ENCODE results near the gene GLIPR2. TPM values are rescaled to one million over a fixed set of nuclear protein-coding genes. Genes with fewer than 3 reads are reported as not detected.
"Not testable (repeated sequence)": the region's sequence is repeated elsewhere in the genome, so short reads cannot be mapped to it uniquely, and the experiment has no call there.

Gene GLIPR2
- polyA plus RNA-seq, 1 donor from 2014 or later = 8.0 TPM

DNA sequence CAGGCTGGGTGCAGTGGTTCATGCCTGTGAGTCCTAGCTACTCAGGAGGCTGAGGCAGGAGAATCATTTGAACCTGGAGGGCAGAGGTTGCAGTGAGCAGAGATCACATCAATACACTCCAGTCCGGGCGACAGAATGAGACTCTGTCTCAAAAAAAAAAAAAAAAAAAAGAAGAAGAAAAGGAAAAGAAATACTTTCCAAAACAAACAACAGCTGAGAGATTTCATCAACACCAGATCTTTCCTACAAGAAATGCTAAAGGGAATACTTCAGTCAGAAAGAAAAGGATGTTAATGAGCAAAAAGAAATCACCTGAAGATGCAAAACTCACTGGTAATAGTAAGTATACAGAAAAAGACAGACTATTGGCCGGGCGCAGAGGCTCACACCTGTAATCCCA is 41.0 kb downstream of the GLIPR2 start:
- TF ChIP-seq SMC3 (conservative IDR thresholded peaks at IDR 0.05; ENCODE audit: poor library complexity) = no peak
- TF ChIP-seq, protein P1, sequence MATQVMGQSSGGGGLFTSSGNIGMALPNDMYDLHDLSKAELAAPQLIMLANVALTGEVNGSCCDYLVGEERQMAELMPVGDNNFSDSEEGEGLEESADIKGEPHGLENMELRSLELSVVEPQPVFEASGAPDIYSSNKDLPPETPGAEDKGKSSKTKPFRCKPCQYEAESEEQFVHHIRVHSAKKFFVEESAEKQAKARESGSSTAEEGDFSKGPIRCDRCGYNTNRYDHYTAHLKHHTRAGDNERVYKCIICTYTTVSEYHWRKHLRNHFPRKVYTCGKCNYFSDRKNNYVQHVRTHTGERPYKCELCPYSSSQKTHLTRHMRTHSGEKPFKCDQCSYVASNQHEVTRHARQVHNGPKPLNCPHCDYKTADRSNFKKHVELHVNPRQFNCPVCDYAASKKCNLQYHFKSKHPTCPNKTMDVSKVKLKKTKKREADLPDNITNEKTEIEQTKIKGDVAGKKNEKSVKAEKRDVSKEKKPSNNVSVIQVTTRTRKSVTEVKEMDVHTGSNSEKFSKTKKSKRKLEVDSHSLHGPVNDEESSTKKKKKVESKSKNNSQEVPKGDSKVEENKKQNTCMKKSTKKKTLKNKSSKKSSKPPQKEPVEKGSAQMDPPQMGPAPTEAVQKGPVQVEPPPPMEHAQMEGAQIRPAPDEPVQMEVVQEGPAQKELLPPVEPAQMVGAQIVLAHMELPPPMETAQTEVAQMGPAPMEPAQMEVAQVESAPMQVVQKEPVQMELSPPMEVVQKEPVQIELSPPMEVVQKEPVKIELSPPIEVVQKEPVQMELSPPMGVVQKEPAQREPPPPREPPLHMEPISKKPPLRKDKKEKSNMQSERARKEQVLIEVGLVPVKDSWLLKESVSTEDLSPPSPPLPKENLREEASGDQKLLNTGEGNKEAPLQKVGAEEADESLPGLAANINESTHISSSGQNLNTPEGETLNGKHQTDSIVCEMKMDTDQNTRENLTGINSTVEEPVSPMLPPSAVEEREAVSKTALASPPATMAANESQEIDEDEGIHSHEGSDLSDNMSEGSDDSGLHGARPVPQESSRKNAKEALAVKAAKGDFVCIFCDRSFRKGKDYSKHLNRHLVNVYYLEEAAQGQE (IDR thresholded peaks at IDR 0.05; ENCODE audit: borderline replicate concordance) = no peak
- no peak for TF ChIP-seq TAF1 (IDR thresholded peaks at IDR 0.05; ENCODE audit: low read depth)
- TF ChIP-seq POLR2AphosphoS5 (IDR thresholded peaks at IDR 0.05) = no peak
- TF ChIP-seq MXI1 (conservative IDR thresholded peaks at IDR 0.05; ENCODE audit: poor library complexity, severe bottlenecking) = no peak
- no peak for TF ChIP-seq EP300 (conservative IDR thresholded peaks at IDR 0.05; ENCODE audit: poor library complexity, severe bottlenecking)
- no peak for TF ChIP-seq EZH2 (IDR thresholded peaks at IDR 0.05; ENCODE audit: borderline replicate concordance, insufficient read depth, low read length, poor library complexity, severe bottlenecking)
- TF ChIP-seq RAD21 (conservative IDR thresholded peaks at IDR 0.05) = no peak
- TF ChIP-seq, protein P2, sequence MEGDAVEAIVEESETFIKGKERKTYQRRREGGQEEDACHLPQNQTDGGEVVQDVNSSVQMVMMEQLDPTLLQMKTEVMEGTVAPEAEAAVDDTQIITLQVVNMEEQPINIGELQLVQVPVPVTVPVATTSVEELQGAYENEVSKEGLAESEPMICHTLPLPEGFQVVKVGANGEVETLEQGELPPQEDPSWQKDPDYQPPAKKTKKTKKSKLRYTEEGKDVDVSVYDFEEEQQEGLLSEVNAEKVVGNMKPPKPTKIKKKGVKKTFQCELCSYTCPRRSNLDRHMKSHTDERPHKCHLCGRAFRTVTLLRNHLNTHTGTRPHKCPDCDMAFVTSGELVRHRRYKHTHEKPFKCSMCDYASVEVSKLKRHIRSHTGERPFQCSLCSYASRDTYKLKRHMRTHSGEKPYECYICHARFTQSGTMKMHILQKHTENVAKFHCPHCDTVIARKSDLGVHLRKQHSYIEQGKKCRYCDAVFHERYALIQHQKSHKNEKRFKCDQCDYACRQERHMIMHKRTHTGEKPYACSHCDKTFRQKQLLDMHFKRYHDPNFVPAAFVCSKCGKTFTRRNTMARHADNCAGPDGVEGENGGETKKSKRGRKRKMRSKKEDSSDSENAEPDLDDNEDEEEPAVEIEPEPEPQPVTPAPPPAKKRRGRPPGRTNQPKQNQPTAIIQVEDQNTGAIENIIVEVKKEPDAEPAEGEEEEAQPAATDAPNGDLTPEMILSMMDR (IDR thresholded peaks at IDR 0.05; ENCODE audit: poor library complexity, severe bottlenecking) = no peak
- Histone ChIP-seq H3K4me2 (ENCODE audit: low read length) (no peak overlapping the region), H3K9me3 (ENCODE audit: low read length) (no peaks in the 10 kb centered on the region), H3K79me2 (replicated peaks; ENCODE audit: insufficient read depth, low read length) (no peaks in the 10 kb centered on the region), H3K27me3 (ENCODE audit: insufficient read depth, low read depth, low read length) (no peaks in the 10 kb centered on the region), H4K20me1 (ENCODE audit: insufficient read depth) (no peaks in the 10 kb centered on the region), H3K4me3 (ENCODE audit: low read length) (no peak overlapping the region), H3K9me2 (ENCODE audit: insufficient read depth, low read length) (no peaks in the 10 kb centered on the region), H3K27ac (ENCODE audit: low read length) (no peak overlapping the region), H3K36me3 (ENCODE audit: insufficient read depth, low read length) (no peaks in the 10 kb centered on the region), H3F3A (ENCODE audit: insufficient read depth, low read length, poor library complexity, severe bottlenecking) (no peaks in the 10 kb centered on the region), H2AFZ (ENCODE audit: low read depth, low read length) (no peak overlapping the region), H3K9ac (ENCODE audit: low read length) (no peak overlapping the region)

GRCh38 chr9:36180243-36180642 is 43.7 kb downstream of the GLIPR2 start:
- H3K27me3 ChIP-seq (ENCODE audit: insufficient read depth, low read depth, low read length); H3F3A ChIP-seq (ENCODE audit: insufficient read depth, low read length, poor library complexity, severe bottlenecking); H3K4me3 ChIP-seq (ENCODE audit: low read length); H3K9me3 ChIP-seq (ENCODE audit: low read length); H3K9ac ChIP-seq (ENCODE audit: low read length); H3K4me2 ChIP-seq (ENCODE audit: low read length); H3K36me3 ChIP-seq (ENCODE audit: insufficient read depth, low read length); H3K79me2 ChIP-seq (replicated peaks; ENCODE audit: insufficient read depth, low read length); H3K27ac ChIP-seq (ENCODE audit: low read length); H3K9me2 ChIP-seq (ENCODE audit: insufficient read depth, low read length); H2AFZ ChIP-seq (ENCODE audit: low read depth, low read length); H4K20me1 ChIP-seq (ENCODE audit: insufficient read depth): not testable (repeated sequence)

GRCh38 chr9:36187414-36187813 is 50.9 kb downstream of the GLIPR2 start:
- Histone ChIP-seq H3K27ac (ENCODE audit: low read length) (no peak overlapping the region), H2AFZ (ENCODE audit: low read depth, low read length) (no peak overlapping the region), H3F3A (ENCODE audit: insufficient read depth, low read length, poor library complexity, severe bottlenecking) (no peaks in the 10 kb centered on the region), H3K9me3 (ENCODE audit: low read length) (no peaks in the 10 kb centered on the region), H4K20me1 (ENCODE audit: insufficient read depth) (no peaks in the 10 kb centered on the region), H3K9me2 (ENCODE audit: insufficient read depth, low read length) (no peaks in the 10 kb centered on the region), H3K4me3 (ENCODE audit: low read length) (no peak overlapping the region), H3K79me2 (replicated peaks; ENCODE audit: insufficient read depth, low read length) (peaks cover 12% of the 10 kb centered on the region), H3K36me3 (ENCODE audit: insufficient read depth, low read length) (no peaks in the 10 kb centered on the region), H3K27me3 (ENCODE audit: insufficient read depth, low read depth, low read length) (no peaks in the 10 kb centered on the region), H3K9ac (ENCODE audit: low read length) (no peak overlapping the region), H3K4me2 (ENCODE audit: low read length) (no peak overlapping the region)
- no peak for TF ChIP-seq MXI1 (conservative IDR thresholded peaks at IDR 0.05; ENCODE audit: poor library complexity, severe bottlenecking)

Data from neural cell (in vitro differentiated cells).